Peyer's patch (tissue), 4 donors: ENCODE measurements around the gene CD300C.

Source experiments
- POLR2A ChIP-seq, 2 donors: fragments of 450-650 bp; IDR thresholded peaks; one replicate each; pipeline ENCODE4 v1.5.1; 2017; ENCODE audit warnings: antibody characterized with exemption in 2 of 2, mild to moderate bottlenecking in 2 of 2, moderate library complexity in 2 of 2
- TF ChIP-seq, protein P1 (sequence below), 6 experiments: fragments of 450-650 bp in 4 of 6; fragments of 200-600 bp in 2 of 6; sonication (generic) in 1 of 6; IDR thresholded peaks; one replicate each; pipeline ENCODE4 v1.5.1; 2017 to 2019; ENCODE audit warnings: antibody characterized with exemption in 6 of 6, mild to moderate bottlenecking in 3 of 6, moderate library complexity in 1 of 6

DNA sequence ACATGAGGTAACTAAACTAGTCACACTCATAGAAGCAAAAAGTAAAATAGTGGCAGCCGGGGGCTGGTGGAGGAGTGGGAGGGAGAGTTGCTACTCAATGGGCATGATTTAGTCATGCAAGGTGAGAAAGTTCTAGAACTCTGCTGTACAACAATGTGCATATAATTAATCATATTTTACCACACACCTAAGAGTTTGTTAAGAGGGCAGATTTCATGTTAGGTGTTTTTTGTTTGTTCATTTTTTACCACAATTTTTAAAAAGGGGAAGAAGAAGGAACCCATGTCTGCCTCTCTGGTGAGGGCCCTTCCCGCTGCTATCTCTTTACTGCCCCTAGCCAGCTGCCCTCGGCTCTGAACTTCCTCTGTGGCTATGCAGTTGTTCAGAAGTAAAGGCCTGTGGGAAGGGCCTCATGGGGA is 25.9 kb downstream of the CD300C start:
- TF ChIP-seq POLR2A (IDR thresholded peaks at IDR 0.05), result no peak
- TF ChIP-seq, protein P1, sequence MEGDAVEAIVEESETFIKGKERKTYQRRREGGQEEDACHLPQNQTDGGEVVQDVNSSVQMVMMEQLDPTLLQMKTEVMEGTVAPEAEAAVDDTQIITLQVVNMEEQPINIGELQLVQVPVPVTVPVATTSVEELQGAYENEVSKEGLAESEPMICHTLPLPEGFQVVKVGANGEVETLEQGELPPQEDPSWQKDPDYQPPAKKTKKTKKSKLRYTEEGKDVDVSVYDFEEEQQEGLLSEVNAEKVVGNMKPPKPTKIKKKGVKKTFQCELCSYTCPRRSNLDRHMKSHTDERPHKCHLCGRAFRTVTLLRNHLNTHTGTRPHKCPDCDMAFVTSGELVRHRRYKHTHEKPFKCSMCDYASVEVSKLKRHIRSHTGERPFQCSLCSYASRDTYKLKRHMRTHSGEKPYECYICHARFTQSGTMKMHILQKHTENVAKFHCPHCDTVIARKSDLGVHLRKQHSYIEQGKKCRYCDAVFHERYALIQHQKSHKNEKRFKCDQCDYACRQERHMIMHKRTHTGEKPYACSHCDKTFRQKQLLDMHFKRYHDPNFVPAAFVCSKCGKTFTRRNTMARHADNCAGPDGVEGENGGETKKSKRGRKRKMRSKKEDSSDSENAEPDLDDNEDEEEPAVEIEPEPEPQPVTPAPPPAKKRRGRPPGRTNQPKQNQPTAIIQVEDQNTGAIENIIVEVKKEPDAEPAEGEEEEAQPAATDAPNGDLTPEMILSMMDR (IDR thresholded peaks at IDR 0.05), result no peak
